ENCODE results near the gene ACVR2A. TPM values are rescaled to one million over a fixed set of nuclear protein-coding genes. Genes with fewer than 3 reads are reported as not detected.

ACVR2A gene
- total RNA-seq, 1 donor from 2014 or later, result 7.2 TPM

GRCh38 chr2:147917161-147917560 lies 72.3 kb downstream of the ACVR2A start:
- ATAC-seq, result no peak
- no peak for DNase-seq (ENCODE audit: low spot score)

GRCh38 chr2:147923846-147924245 lies 79.0 kb downstream of the ACVR2A start:
- DNase-seq (ENCODE audit: low spot score), result no peak

GRCh38 chr2:147924647-147925046 lies 79.8 kb downstream of the ACVR2A start:
- ATAC-seq (no peak), DNase-seq (ENCODE audit: low spot score) (no peak)

More at GRCh38 chr2:147923846-147924245, 79.0 kb downstream of the ACVR2A start:
- no peak for ATAC-seq

GRCh38 chr2:147925886-147926285 lies 81.1 kb downstream of the ACVR2A start:
- no peak for DNase-seq (ENCODE audit: low spot score)
- ATAC-seq, result no peak

GRCh38 chr2:147927053-147927588 lies 82.3 kb downstream of the ACVR2A start:
- ATAC-seq (peak; percentile 95), DNase-seq (ENCODE audit: low spot score) (peak; percentile 49)

- no peak for ATAC-seq
Measured at GRCh38 chr2:147933931-147934330, 89.1 kb downstream of the ACVR2A start.

GRCh38 chr2:147934881-147935620 lies 90.2 kb downstream of the ACVR2A start:
- DNase-seq (ENCODE audit: low spot score) (no peak), ATAC-seq (peak; percentile 68)

More at GRCh38 chr2:147933931-147934330, 89.1 kb downstream of the ACVR2A start:
- DNase-seq (ENCODE audit: low spot score), result no peak

GRCh38 chr2:147937744-147938349 lies 93.0 kb downstream of the ACVR2A start:
- DNase-seq (ENCODE audit: low spot score) (no peak), ATAC-seq (peak; percentile 86)

GRCh38 chr2:147939313-147939712 lies 94.5 kb downstream of the ACVR2A start:
- peak; percentile 57 for ATAC-seq
- DNase-seq (ENCODE audit: low spot score), result no peak

GRCh38 chr2:147945660-147946059 lies 100.8 kb downstream of the ACVR2A start:
- ATAC-seq (no peak), DNase-seq (ENCODE audit: low spot score) (no peak)

GRCh38 chr2:147952118-147952517 lies 107.3 kb downstream of the ACVR2A start:
- DNase-seq (ENCODE audit: low spot score) (no peak), ATAC-seq (no peak)

- DNase-seq (ENCODE audit: low spot score), result no peak
- ATAC-seq, result no peak
Measured at GRCh38 chr2:147968571-147968970, 123.7 kb downstream of the ACVR2A start.

- ATAC-seq (no peak), DNase-seq (ENCODE audit: low spot score) (no peak)
Measured at GRCh38 chr2:147976102-147976501, 131.3 kb downstream of the ACVR2A start.

- ATAC-seq, result no peak
- no peak for DNase-seq (ENCODE audit: low spot score)
Measured at GRCh38 chr2:147977679-147978078, 132.8 kb downstream of the ACVR2A start.

Other genes starting within 250 kb of the ACVR2A start
- gene ORC4, start 175.7 kb downstream of the ACVR2A start, total RNA-seq, result 16.2 TPM
- gene MBD5, start 176.1 kb downstream of the ACVR2A start, total RNA-seq, result 9.8 TPM